Neural progenitor cell (in vitro differentiated cells): Measurements from ENCODE around the gene ATG3. TPM values are rescaled to one million over a fixed set of nuclear protein-coding genes. Genes with fewer than 3 reads are reported as not detected.

Experiments used
- DNase-seq: peaks from one replicate; pipeline ENCODE4 v3.0.0-alpha.2; 2016; ENCODE audit warnings: low spot score
- H2AFZ ChIP-seq: fragments of 200-600 bp; sonication (generic); replicated peaks from 2 replicates; pipeline ENCODE4 v1.6.1; 2016; ENCODE audit warnings: antibody characterized with exemption
- H3F3A ChIP-seq: fragments of 200-600 bp; sonication (generic); 2 replicates; pipeline ENCODE4 v1.6.1; 2016; ENCODE audit warnings: antibody characterized with exemption, low read depth
- H3K27ac ChIP-seq: fragments of 200-600 bp; sonication (generic); 2 replicates; pipeline ENCODE4 v1.5.1; 2016; ENCODE audit warnings: mild to moderate bottlenecking
- H3K27me3 ChIP-seq: fragments of 200-600 bp; sonication (generic); 2 replicates; pipeline ENCODE4 v1.6.1; 2016; ENCODE audit warnings: mild to moderate bottlenecking, moderate library complexity
- H3K36me3 ChIP-seq: fragments of 200-600 bp; sonication (generic); 2 replicates; pipeline ENCODE4 v1.5.1; 2016
- H3K4me1 ChIP-seq: fragments of 200-600 bp; sonication (generic); 2 replicates; pipeline ENCODE4 v1.6.1; 2016; ENCODE audit warnings: mixed run types
- H3K4me2 ChIP-seq: fragments of 200-600 bp; sonication (generic); 2 replicates; pipeline ENCODE4 v1.6.1; 2016
- H3K4me3 ChIP-seq: fragments of 200-600 bp; sonication (generic); 2 replicates; pipeline ENCODE4 v1.5.1; 2016
- H3K79me2 ChIP-seq: fragments of 200-600 bp; sonication (generic); 2 replicates; pipeline ENCODE4 v1.6.1; 2016; ENCODE audit warnings: low read depth
- H3K9ac ChIP-seq: fragments of 200-600 bp; sonication (generic); 2 replicates; pipeline ENCODE4 v1.6.1; 2016
- H3K9me3 ChIP-seq: fragments of 200-600 bp; sonication (generic); 2 replicates; pipeline ENCODE4 v1.5.1; 2016; ENCODE audit warnings: low read depth
- H4K20me1 ChIP-seq: fragments of 200-600 bp; sonication (generic); 2 replicates; pipeline ENCODE4 v1.6.1; 2016; ENCODE audit warnings: low read depth
- H3K27ac Mint-ChIP-seq: 3 replicates; pipeline ENCODE4 v1.8.0; 2021; ENCODE audit warnings: mixed read lengths
- H3K27me3 Mint-ChIP-seq: 2 replicates; pipeline ENCODE4 v1.8.0; 2022; ENCODE audit warnings: low read depth, mild to moderate bottlenecking, inconsistent platforms, moderate library complexity, mixed read lengths; ENCODE audit not compliant: insufficient read depth
- H3K36me3 Mint-ChIP-seq: 3 replicates; pipeline ENCODE4 v1.8.0; 2021; ENCODE audit warnings: mixed read lengths
- H3K4me1 Mint-ChIP-seq: 3 replicates; pipeline ENCODE4 v1.8.0; 2021; ENCODE audit warnings: mixed read lengths
- H3K4me3 Mint-ChIP-seq: 3 replicates; pipeline ENCODE4 v1.8.0; 2021; ENCODE audit warnings: mild to moderate bottlenecking, moderate library complexity, mixed read lengths
- H3K9me3 Mint-ChIP-seq: 3 replicates; pipeline ENCODE4 v1.8.0; 2020; ENCODE audit warnings: mixed read lengths
- EZH2 ChIP-seq: fragments of 200-600 bp; sonication (generic); IDR thresholded peaks from 2 replicates; pipeline ENCODE4 v1.6.1; 2017; ENCODE audit warnings: antibody characterized with exemption, mild to moderate bottlenecking, moderate library complexity
- EZH2phosphoT487 ChIP-seq: fragments of 200-600 bp; sonication (generic); IDR thresholded peaks from 2 replicates; pipeline ENCODE4 v1.6.1; 2017; ENCODE audit warnings: antibody characterized with exemption
- total RNA-seq: library from RNA; depleted of rRNA; stranded (reverse); fragments of >200 nt; gene quantifications from 2 replicates; pipeline ENCODE4 v1.2.3, GENCODE V29; 2015; ENCODE audit warnings: low replicate concordance
- TF ChIP-seq, protein P1 (sequence below): fragments of 200-600 bp; sonication (generic); IDR thresholded peaks from 2 replicates; pipeline ENCODE4 v1.5.1; 2017; ENCODE audit warnings: antibody characterized with exemption, mild to moderate bottlenecking

ATG3 gene
- total RNA-seq, 1 donor from 2014 or later = 55.8 TPM

DNA sequence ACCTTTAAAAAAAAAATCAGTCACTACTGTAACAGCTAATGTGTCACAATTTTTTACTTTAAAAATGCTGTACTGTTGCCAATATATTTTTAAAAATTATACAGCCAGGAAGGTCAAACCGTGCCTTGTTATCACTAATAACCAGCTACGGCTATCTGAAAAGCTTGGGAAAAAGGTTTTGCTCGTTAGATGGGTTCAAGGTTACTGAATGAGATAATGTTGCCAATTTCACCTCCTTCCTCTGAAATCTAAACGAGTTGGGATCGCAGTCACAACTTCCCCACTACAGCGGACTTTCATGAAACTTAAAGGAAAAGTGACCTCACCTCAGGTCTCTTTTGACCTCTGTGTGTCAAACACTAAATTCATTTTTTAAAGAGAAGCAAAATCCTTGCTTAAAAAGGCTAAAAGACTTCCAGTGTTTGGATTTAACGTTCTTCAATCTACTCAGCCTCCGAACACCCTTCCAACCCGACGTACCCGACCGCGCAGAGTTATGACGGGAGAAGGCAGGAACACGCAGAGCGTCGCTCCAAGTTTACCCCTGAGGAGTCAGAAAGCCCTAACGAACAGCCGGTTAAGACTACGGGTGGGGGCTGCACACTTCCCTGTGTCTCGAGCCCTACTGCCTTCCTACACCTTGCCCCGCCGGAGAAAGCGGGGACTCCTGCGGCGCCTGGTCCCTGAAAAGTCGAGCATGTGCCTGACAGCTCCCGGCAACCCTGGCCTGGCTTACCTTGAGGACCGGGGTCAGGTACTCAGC is 860 bp downstream of the ATG3 start:
- Mint-ChIP-seq H3K9me3 (peaks cover 3% of the 10 kb centered on the region), H3K27ac (peak overlapping the region; percentile 99), H3K4me1 (peaks cover 37% of the 10 kb centered on the region), H3K4me3 (peak overlapping the region; percentile 99), H3K36me3 (peaks cover 9% of the 10 kb centered on the region), H3K27me3 (no peaks in the 10 kb centered on the region)
- Histone ChIP-seq H3K79me2 (peaks cover 54% of the 10 kb centered on the region), H2AFZ (peak overlapping the region; percentile 97), H3K27ac (peak overlapping the region; percentile 95), H3K36me3 (peaks cover 6% of the 10 kb centered on the region), H3F3A (peaks cover 30% of the 10 kb centered on the region), H3K4me1 (peaks cover 24% of the 10 kb centered on the region), H3K4me3 (peak overlapping the region; percentile 72), H3K4me2 (peak overlapping the region; percentile 83), H3K27me3 (no peaks in the 10 kb centered on the region), H4K20me1 (no peaks in the 10 kb centered on the region), H3K9ac (peak overlapping the region; percentile 48), H3K9me3 (no peaks in the 10 kb centered on the region)
- no peak for TF ChIP-seq EZH2
- TF ChIP-seq, protein P1, sequence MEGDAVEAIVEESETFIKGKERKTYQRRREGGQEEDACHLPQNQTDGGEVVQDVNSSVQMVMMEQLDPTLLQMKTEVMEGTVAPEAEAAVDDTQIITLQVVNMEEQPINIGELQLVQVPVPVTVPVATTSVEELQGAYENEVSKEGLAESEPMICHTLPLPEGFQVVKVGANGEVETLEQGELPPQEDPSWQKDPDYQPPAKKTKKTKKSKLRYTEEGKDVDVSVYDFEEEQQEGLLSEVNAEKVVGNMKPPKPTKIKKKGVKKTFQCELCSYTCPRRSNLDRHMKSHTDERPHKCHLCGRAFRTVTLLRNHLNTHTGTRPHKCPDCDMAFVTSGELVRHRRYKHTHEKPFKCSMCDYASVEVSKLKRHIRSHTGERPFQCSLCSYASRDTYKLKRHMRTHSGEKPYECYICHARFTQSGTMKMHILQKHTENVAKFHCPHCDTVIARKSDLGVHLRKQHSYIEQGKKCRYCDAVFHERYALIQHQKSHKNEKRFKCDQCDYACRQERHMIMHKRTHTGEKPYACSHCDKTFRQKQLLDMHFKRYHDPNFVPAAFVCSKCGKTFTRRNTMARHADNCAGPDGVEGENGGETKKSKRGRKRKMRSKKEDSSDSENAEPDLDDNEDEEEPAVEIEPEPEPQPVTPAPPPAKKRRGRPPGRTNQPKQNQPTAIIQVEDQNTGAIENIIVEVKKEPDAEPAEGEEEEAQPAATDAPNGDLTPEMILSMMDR = no peak
- TF ChIP-seq EZH2phosphoT487 = no peak
- DNase-seq = peak; percentile 82

DNA sequence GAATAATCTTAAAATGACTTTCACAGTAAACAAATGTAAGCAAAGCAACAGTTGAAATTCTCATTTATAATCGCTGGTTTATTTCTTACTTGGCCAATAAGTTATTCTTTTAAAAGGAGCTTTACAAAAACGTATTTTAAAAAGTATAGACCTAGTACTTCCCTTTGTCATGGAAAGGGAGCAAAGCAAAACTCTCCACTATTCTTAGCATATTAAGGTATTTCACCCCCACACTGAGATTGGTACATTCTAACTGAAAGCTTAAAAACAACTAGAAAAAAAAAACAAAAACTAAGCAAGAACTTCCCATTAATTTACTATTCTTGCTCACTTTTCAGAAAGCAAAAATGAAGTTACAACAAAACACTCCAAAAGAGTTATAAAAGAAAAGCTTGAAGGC is 1.5 kb downstream of the ATG3 start:
- peak overlapping the region; percentile 31 for H3K27ac Mint-ChIP-seq
- H3K9ac ChIP-seq = peak overlapping the region; percentile 48
- peaks cover 30% of the 10 kb centered on the region for H3F3A ChIP-seq
- H3K4me3 Mint-ChIP-seq = peak overlapping the region; percentile 99
- no peaks in the 10 kb centered on the region for H4K20me1 ChIP-seq
- peaks cover 60% of the 10 kb centered on the region for H3K79me2 ChIP-seq
- H3K36me3 Mint-ChIP-seq = peaks cover 11% of the 10 kb centered on the region
- no peak for DNase-seq
- TF ChIP-seq, protein P1 = no peak
- TF ChIP-seq EZH2phosphoT487 = no peak
- no peaks in the 10 kb centered on the region for H3K27me3 ChIP-seq
- no peaks in the 10 kb centered on the region for H3K27me3 Mint-ChIP-seq
- no peak overlapping the region for H3K27ac ChIP-seq
- peaks cover 37% of the 10 kb centered on the region for H3K4me1 Mint-ChIP-seq
- peaks cover 3% of the 10 kb centered on the region for H3K9me3 Mint-ChIP-seq
- H3K4me2 ChIP-seq = peak overlapping the region; percentile 83
- peaks cover 24% of the 10 kb centered on the region for H3K4me1 ChIP-seq
- peaks cover 6% of the 10 kb centered on the region for H3K36me3 ChIP-seq
- peak overlapping the region; percentile 72 for H3K4me3 ChIP-seq
- H3K9me3 ChIP-seq = no peaks in the 10 kb centered on the region
- no peak overlapping the region for H2AFZ ChIP-seq

DNA sequence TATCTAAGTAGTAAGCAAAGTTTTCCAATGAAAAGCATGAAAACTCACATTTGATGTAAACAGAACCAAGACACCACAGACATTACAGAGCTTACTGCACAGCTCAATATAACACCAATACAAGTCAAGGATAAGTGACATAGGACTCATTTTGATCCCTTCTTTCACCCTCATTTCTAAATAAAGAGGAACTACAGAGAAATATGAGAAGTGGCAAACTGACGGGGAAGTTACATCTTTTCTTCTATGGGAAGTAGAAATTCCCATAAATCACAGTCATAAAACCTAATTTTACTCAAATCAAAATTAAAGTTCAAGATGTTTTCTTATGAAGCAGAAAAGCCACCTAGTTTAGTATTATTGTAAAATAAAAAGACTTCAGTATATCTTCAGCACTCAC is 3.8 kb downstream of the ATG3 start:
- peaks cover 9% of the 10 kb centered on the region for H3K36me3 Mint-ChIP-seq
- H3K4me3 Mint-ChIP-seq = no peak overlapping the region
- Histone ChIP-seq H3K79me2 (peaks cover 73% of the 10 kb centered on the region), H3F3A (peaks cover 22% of the 10 kb centered on the region), H4K20me1 (no peaks in the 10 kb centered on the region), H3K4me3 (no peak overlapping the region), H3K36me3 (peaks cover 6% of the 10 kb centered on the region), H2AFZ (no peak overlapping the region), H3K27me3 (no peaks in the 10 kb centered on the region), H3K4me1 (peaks cover 10% of the 10 kb centered on the region), H3K4me2 (no peak overlapping the region), H3K9ac (no peak overlapping the region), H3K9me3 (no peaks in the 10 kb centered on the region), H3K27ac (no peak overlapping the region)
- peaks cover 24% of the 10 kb centered on the region for H3K4me1 Mint-ChIP-seq
- no peak overlapping the region for H3K27ac Mint-ChIP-seq
- peaks cover 3% of the 10 kb centered on the region for H3K9me3 Mint-ChIP-seq
- DNase-seq = no peak
- H3K27me3 Mint-ChIP-seq = no peaks in the 10 kb centered on the region
- TF ChIP-seq EZH2phosphoT487 (no peak), EZH2 (no peak)
- TF ChIP-seq, protein P1 = no peak
